GM06990 (cell line): ENCODE measurements around the gene OPRL1.

Source experiments
- DNase-seq: peaks from one replicate; pipeline ENCODE4 v3.0.0-alpha.2; 2011; ENCODE audit not compliant: insufficient read length; ENCODE audit errors: extremely low read depth
- H3K27me3 ChIP-seq: replicated peaks from 2 replicates; pipeline ENCODE4 v1.6.0; 2011; ENCODE audit warnings: low read length; ENCODE audit not compliant: control insufficient read depth, insufficient read depth
- H3K36me3 ChIP-seq: 2 replicates; pipeline ENCODE4 v1.5.1; 2011; ENCODE audit warnings: low read length; ENCODE audit not compliant: control insufficient read depth, insufficient read depth
- H3K4me3 ChIP-seq: replicated peaks from 2 replicates; pipeline ENCODE4 v1.5.1; 2011; ENCODE audit warnings: low read depth, mild to moderate bottlenecking, control low read depth, low read length
- CTCF ChIP-seq: IDR thresholded peaks from 2 replicates; pipeline ENCODE4 v1.5.1; 2011; ENCODE audit warnings: low read length, control low read depth, mild to moderate bottlenecking, inconsistent platforms; ENCODE audit not compliant: insufficient read depth, poor library complexity, severe bottlenecking

OPRL1 gene

GRCh38 chr20:64095455-64095854, 15.6 kb downstream of the OPRL1 start:
- no peaks in the 10 kb centered on the region for H3K27me3 ChIP-seq
- no peak for TF ChIP-seq CTCF

GRCh38 chr20:64095927-64096326, 16.0 kb downstream of the OPRL1 start:
- Histone ChIP-seq H3K4me3 (no peak overlapping the region), H3K27me3 (no peaks in the 10 kb centered on the region), H3K36me3 (no peaks in the 10 kb centered on the region)
- DNase-seq, result no peak
- TF ChIP-seq CTCF, result no peak

More at GRCh38 chr20:64095455-64095854, 15.6 kb downstream of the OPRL1 start:
- Histone ChIP-seq H3K36me3 (no peaks in the 10 kb centered on the region), H3K4me3 (no peak overlapping the region)
- no peak for DNase-seq

- TF ChIP-seq CTCF, result no peak
- no peak overlapping the region for H3K4me3 ChIP-seq
- H3K27me3 ChIP-seq, result no peaks in the 10 kb centered on the region
- no peaks in the 10 kb centered on the region for H3K36me3 ChIP-seq
- DNase-seq, result no peak
Measured at GRCh38 chr20:64096535-64096934, 16.7 kb downstream of the OPRL1 start.

- DNase-seq, result no peak
- Histone ChIP-seq H3K27me3 (peaks cover 1% of the 10 kb centered on the region; the same call in 1 of the 2 replicates), H3K36me3 (no peaks in the 10 kb centered on the region), H3K4me3 (no peak overlapping the region)
- no peak for TF ChIP-seq CTCF
Measured at GRCh38 chr20:64098471-64099013, 18.7 kb downstream of the OPRL1 start.

- no peak overlapping the region for H3K4me3 ChIP-seq
- peaks cover 1% of the 10 kb centered on the region; the same call in 1 of the 2 replicates for H3K27me3 ChIP-seq
- no peaks in the 10 kb centered on the region for H3K36me3 ChIP-seq
- TF ChIP-seq CTCF, result no peak
- DNase-seq, result no peak
Measured at GRCh38 chr20:64099086-64099786, 19.4 kb downstream of the OPRL1 start.
